ENCODE data around the gene TRPC6.
"Not testable (repeated sequence)": the region's sequence is repeated elsewhere in the genome, so short reads cannot be mapped to it uniquely, and the experiment has no call there.

The TRPC6 gene

DNA sequence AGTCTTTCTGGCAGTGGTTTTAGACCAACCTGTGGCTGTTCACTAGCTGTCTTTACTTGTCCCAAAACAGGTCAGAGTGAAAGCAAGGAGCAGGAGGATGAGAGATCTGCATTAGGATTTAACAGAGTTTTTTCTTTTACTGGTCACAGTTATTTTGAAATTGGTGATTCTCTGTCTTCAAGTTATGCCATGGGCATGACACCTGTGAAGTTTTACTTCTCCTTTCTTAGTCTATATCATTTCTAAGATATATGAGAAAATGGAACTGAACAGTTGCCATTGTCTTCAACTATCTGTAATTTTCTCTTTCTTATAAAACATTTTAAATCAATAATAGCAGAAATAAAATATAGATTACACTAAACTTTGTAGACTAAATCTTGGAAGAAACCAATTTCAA is 60.6 kb downstream of the TRPC6 start:
- no peak for DNase-seq (ENCODE audit: low read depth, low spot score)

- no peak for DNase-seq (ENCODE audit: low read depth, low spot score)
Measured at GRCh38 chr11:101521821-101522220, 62.0 kb downstream of the TRPC6 start.

GRCh38 chr11:101516546-101516945 is 67.3 kb downstream of the TRPC6 start:
- no peak for DNase-seq (ENCODE audit: low read depth, low spot score)

GRCh38 chr11:101511065-101511464 is 72.7 kb downstream of the TRPC6 start:
- no peak for DNase-seq (ENCODE audit: low read depth, low spot score)

GRCh38 chr11:101510591-101510990 is 73.2 kb downstream of the TRPC6 start:
- DNase-seq (ENCODE audit: low read depth, low spot score): no peak

DNA sequence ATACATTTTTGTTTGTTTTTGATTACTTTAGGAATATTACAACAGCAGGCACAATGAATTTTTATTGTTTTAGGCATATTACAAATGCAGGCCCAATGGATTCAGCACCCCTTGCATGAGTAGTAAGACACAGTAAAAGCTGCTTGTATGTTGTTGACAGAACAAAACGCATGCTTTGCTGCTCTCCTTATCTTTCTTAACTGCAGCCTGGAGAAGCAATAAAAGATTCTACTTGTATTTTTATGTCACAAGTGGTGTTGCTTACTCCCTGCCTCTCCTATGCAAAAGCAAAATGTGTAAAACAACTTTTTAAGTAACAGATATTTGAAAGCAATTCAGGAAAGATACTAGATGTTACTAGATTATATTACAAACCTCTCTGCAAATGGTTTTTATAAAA is 73.9 kb downstream of the TRPC6 start:
- no peak for DNase-seq (ENCODE audit: low read depth, low spot score)

DNA sequence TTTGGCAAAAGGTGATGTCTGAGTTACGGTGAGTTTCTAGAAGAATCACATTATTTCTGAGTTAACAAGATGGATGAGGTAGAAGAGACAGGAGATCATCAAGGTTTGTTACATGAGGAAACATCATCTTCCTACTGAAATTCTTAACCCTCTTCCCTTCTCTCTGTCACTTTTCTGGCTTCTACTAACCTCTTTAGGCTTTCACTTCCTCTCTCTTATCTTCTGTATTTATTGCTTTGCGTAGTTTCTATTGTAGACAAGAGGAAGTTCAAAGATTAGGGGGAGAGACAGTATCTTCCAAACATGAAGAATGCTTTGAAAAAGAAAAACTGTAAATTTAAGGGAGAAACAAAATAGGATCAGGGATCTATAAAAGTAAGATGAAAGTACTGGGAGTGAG is 75.4 kb downstream of the TRPC6 start:
- no peak for DNase-seq (ENCODE audit: low read depth, low spot score)

DNA sequence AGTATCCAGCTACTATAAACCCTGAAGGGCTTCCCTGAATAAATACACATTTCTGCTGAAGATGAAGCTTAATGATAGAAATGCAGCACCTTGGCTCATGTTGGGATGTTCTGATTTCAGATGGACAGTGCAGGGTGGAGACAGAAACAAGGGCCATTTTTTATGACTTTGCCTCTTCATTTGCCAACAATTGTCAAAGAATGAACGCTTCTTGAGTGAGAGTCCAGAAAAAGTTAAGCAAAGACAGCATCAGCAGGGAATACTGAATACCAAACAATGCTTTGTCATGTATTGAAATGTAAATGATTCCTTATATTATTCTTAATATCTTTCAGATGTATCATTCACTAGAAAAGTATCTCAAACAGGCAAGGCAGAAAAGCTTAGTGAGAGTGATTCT is 84.9 kb downstream of the TRPC6 start:
- DNase-seq (ENCODE audit: low read depth, low spot score): no peak

GRCh38 chr11:101497291-101497690 is 86.5 kb downstream of the TRPC6 start:
- DNase-seq (ENCODE audit: low read depth, low spot score): no peak

DNA sequence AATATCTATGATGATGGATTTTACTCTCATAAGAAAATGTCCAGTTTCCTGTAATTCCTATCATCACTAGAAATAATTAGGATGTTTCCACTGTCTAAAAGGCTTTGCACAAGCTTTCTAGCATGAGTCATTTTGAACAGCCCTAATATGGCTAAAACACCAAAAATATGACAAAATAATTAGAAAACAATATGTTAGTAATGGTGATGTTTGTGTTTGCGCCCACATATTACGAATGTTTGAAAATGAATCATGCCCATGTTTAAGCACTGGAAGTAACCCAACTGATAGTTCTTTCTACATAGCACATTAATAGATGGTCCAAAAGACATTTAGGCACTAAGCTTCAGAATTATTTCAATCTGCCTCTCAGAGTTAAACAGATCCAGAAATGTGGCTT is 96.0 kb downstream of the TRPC6 start:
- no peak for DNase-seq (ENCODE audit: low read depth, low spot score)

GRCh38 chr11:101482556-101483124 is 101.2 kb downstream of the TRPC6 start:
- no peak for DNase-seq (ENCODE audit: low read depth, low spot score)

DNA sequence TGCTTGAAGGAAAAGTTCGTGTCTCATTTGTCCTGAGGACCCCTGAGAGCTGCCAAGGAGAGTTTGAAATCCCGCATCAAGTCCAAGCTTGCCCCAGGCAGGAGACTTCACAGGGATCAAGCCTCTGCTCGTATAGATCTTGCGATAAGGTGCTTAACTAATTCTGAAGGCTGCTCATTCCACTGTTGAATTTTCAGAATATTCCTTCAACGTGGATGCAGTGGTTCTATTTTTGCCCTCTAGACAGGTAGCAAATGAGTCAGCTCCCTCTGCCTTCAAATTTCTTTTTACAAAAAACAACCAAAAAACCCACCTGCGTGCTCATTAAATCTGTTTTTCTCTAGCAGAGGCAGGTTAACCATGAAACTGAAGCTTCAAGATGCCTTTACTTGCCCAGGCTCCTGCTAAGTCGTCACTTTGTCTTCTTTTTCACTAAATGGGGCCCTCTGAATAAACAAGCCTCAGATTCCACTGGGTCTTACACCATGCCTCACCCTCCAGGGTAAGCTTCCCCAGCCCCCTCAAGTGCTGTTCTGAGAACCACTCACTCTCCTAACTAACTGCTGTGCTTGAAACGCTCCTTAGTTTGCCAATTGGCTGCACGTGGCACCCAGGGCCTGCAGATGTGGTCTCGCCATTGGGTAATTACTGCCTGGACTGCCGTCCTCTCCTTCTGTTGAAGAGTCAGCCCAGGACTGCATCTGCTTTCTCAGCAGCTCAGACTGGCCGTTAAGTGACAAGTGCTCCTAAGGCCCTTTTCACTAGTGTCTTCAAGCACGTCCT is 105.0 kb downstream of the TRPC6 start:
- no peak for DNase-seq (ENCODE audit: low read depth, low spot score)

GRCh38 chr11:101477926-101478325 is 105.9 kb downstream of the TRPC6 start:
- DNase-seq (ENCODE audit: low read depth, low spot score): no peak

DNA sequence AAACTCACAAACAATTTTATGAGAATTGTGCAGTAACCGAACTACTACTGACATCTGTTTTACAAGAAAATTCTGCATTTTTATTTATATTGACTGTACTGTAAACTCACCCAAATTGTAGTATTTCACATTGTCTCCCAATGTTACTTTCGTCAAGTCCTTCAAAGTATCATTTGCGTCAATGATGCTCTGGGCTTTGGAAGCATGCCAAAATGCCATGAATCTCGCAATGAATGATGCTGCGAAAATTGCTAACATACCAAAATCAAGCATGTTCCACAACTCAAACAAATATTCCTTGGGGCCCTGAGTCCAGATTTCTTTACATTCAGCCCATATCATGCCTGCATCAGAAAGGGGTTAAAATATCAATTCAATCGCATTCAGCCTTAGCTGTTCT is 107.6 kb downstream of the TRPC6 start:
- DNase-seq (ENCODE audit: low read depth, low spot score): no peak

DNA sequence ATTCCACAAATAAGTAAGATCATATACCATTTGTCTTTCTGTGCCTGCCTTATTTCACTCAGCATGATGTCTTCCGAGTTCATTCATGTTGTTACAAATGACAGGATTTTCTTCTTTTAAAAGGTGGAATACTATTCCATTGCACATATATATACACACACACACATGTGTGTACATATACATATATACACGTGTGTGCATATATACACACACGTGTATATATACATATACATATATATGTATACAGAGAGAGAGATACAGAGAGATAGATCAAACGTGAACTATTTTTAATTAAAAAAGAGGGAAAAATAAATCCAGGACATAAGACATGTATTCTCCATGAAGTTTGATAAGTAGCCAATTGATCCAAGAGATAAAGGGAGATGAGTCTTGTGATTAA is 108.1 kb downstream of the TRPC6 start:
- DNase-seq (ENCODE audit: low read depth, low spot score): no peak

- DNase-seq (ENCODE audit: low read depth, low spot score): no peak
Measured at GRCh38 chr11:101474666-101475065, 109.1 kb downstream of the TRPC6 start.

- no peak for DNase-seq (ENCODE audit: low read depth, low spot score)
Measured at GRCh38 chr11:101470881-101471520, 112.8 kb downstream of the TRPC6 start.

- DNase-seq (ENCODE audit: low read depth, low spot score): no peak
Measured at GRCh38 chr11:101470419-101470818, 113.4 kb downstream of the TRPC6 start.

- DNase-seq (ENCODE audit: low read depth, low spot score): no peak
Measured at GRCh38 chr11:101466352-101466751, 117.5 kb downstream of the TRPC6 start.

- not testable (repeated sequence) for DNase-seq (ENCODE audit: low read depth, low spot score)
Measured at GRCh38 chr11:101464388-101464787, 119.4 kb downstream of the TRPC6 start.

DNA sequence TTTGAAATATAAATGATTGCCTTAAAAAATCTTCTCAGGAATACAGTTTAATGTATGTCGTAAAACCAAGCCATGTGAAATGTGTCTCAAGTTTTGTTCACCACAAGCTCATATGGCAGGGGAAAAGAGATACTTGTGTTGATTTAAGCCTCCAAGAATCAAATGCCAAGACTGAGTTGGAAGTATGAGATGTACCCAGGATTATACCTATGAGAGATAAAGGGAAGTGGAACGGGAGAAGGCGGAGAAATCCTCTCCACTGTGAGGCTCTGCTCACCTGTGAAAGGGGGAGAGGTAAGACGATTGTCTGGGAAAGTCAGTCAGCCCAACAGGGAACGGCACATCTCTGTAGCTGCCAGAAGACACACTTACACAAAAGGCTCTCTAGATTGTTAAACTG is 124.8 kb downstream of the TRPC6 start:
- DNase-seq (ENCODE audit: low read depth, low spot score): no peak

DNA sequence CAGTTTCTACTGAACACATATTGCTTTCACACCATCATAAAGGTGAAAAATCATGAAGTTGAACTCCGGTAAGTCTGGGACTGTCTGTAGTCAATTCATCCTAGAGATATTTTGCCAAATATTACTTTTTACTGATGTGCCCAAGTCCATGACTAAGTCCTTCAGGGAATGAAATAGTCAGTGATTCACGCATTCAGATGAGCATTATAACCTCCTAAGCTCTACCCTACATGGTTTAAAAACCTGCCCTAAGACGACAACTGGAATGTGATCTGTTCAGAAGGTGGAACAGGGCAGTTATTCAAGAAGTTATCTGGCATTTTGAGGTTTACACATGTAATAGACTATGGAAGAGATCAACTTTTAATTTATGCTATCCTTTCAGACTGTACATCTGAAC is 125.6 kb downstream of the TRPC6 start:
- DNase-seq (ENCODE audit: low read depth, low spot score): no peak

- no peak for DNase-seq (ENCODE audit: low read depth, low spot score)
Measured at GRCh38 chr11:101456812-101457211, 127.0 kb downstream of the TRPC6 start.
